CD4-positive, alpha-beta memory T cell (primary cell): ENCODE data around the gene TMEM120B. TPM values are rescaled to one million over a fixed set of nuclear protein-coding genes. Genes with fewer than 3 reads are reported as not detected.

ENCODE experiments used
- CTCF ChIA-PET: fragments of 350-600 bp; sonication (Branson Sonifier 250); formaldehyde crosslinking; loops from one replicate; lab custom pipeline; 2021; ENCODE audit warnings: inconsistent platforms; ENCODE audit not compliant: partially characterized antibody; lab: Charles Lee
- POLR2A ChIA-PET: fragments of 350-600 bp; sonication (Branson Sonifier 250); formaldehyde crosslinking; loops from one replicate; lab custom pipeline; 2021; ENCODE audit not compliant: partially characterized antibody; lab: Charles Lee
- DNase-seq, 5 donors: peaks; one replicate each; pipeline versions ENCODE4 v3.0.0 to v3.0.0-alpha.2; 2020 to 2022; ENCODE audit warnings: mixed read lengths in 1 of 5
- H3K27ac ChIP-seq: one replicate; pipeline ENCODE4 v1.7.0; 2013; ENCODE audit warnings: low read depth, low read length
- H3K27me3 ChIP-seq: 2 replicates; pipeline ENCODE4 v1.7.0; 2013; ENCODE audit warnings: mild to moderate bottlenecking, low read length, moderate library complexity; ENCODE audit not compliant: insufficient read depth
- H3K36me3 ChIP-seq: 2 replicates; pipeline ENCODE4 v1.7.0; 2013; ENCODE audit warnings: mild to moderate bottlenecking, low read length, moderate library complexity; ENCODE audit not compliant: insufficient read depth
- H3K4me1 ChIP-seq: 2 replicates; pipeline ENCODE4 v1.7.0; 2013; ENCODE audit warnings: mild to moderate bottlenecking, low read length, moderate library complexity; ENCODE audit not compliant: insufficient read depth
- H3K4me3 ChIP-seq, 2 donors: one replicate each; pipeline ENCODE4 v1.7.0; 2013; ENCODE audit warnings: low read length in 2 of 2, mild to moderate bottlenecking in 1 of 2
- H3K9me3 ChIP-seq, 2 donors: one replicate each; pipeline ENCODE4 v1.7.0; 2013; ENCODE audit warnings: low read length in 2 of 2, control low read depth in 1 of 2; ENCODE audit not compliant: control insufficient read depth in 1 of 2
- H3K27ac Mint-ChIP-seq, 7 donors: one replicate each; pipeline ENCODE4 v1.8.0; 2020 to 2021; ENCODE audit warnings: mixed read lengths in 7 of 7, mild to moderate bottlenecking in 6 of 7, inconsistent platforms in 3 of 7, moderate library complexity in 3 of 7
- H3K27me3 Mint-ChIP-seq, 2 donors: one replicate each; pipeline ENCODE4 v1.8.0; 2020 to 2021; ENCODE audit warnings: mixed read lengths in 2 of 2
- H3K36me3 Mint-ChIP-seq, 2 donors: one replicate each; pipeline ENCODE4 v1.8.0; 2020 to 2021; ENCODE audit warnings: mixed read lengths in 2 of 2, inconsistent platforms in 1 of 2, mild to moderate bottlenecking in 1 of 2
- H3K4me1 Mint-ChIP-seq, 4 donors: one replicate each; pipeline ENCODE4 v1.8.0; 2020 to 2021; ENCODE audit warnings: mixed read lengths in 4 of 4, mild to moderate bottlenecking in 1 of 4
- H3K4me3 Mint-ChIP-seq, 8 donors: one replicate each; pipeline ENCODE4 v1.8.0; 2020 to 2021; ENCODE audit warnings: mixed read lengths in 8 of 8, mild to moderate bottlenecking in 7 of 8, moderate library complexity in 6 of 8, inconsistent platforms in 3 of 8
- H3K9me3 Mint-ChIP-seq, 8 donors: one replicate each; pipeline ENCODE4 v1.8.0; 2020 to 2021; ENCODE audit warnings: mixed read lengths in 8 of 8, mild to moderate bottlenecking in 5 of 8, inconsistent platforms in 3 of 8, moderate library complexity in 1 of 8
- intact Hi-C: fragments of 100-400 bp; cut with micrococcal nuclease; formaldehyde crosslinking; loops from one replicate; pipeline ENCODE4 v1.15.1; 2023
- polyA plus RNA-seq, 2 donors: library from polyadenylated mRNA; unstranded; fragments of 300-500 nt; fragmentation: Illumina TruSeq; gene quantifications; one replicate each; pipeline ENCODE4 v1.2.3, GENCODE V29; 2021
- total RNA-seq, 2 experiments: library from RNA; stranded (reverse); gene quantifications; one replicate each; pipeline ENCODE4 v1.2.3, GENCODE V29; 2021

The TMEM120B gene
- total and polyA plus RNA-seq, 4 experiments from 2014 or later, result 3.3 to 12.8 (median 7.4) TPM

DNA sequence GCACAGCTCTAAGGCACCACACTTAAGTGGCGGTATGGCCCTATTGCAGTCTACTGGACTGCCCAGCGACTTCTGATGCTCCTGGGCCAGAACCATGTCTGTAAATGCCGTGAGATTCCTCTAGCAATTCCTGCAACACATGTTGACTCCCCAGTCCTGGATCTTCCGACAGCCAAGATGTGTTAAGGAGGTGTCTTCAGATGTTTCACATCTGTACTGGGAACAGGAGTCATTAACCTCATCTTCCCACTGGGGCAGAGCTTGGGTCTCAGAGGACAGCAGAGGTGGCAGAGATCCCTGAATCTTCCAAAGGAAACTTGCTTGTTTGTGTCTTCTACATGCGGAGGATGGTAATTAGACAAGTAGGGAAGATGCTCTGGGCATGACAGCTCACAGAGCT lies 8.2 kb downstream of the TMEM120B start:
- Mint-ChIP-seq H3K4me1 (no peaks in the 10 kb centered on the region), H3K4me3 (no peak overlapping the region), H3K27ac (no peak overlapping the region), H3K9me3 (no peaks in the 10 kb centered on the region), H3K27me3 (no peaks in the 10 kb centered on the region), H3K36me3 (peaks cover 1 to 6% of the 10 kb centered on the region in 2 donors)
- intact Hi-C loops, result no loop called here
- Histone ChIP-seq H3K4me3 (no peak overlapping the region), H3K36me3 (no peaks in the 10 kb centered on the region), H3K27me3 (no peaks in the 10 kb centered on the region), H3K9me3 (no peaks in the 10 kb centered on the region), H3K4me1 (no peaks in the 10 kb centered on the region), H3K27ac (no peak overlapping the region)
- CTCF ChIA-PET, result interaction anchor here (1.5 to 1.9 kb wide), 2 partner anchors 27 to 74 kb away, joined by 4 to 5 read pairs; no protein-coding TSS in a partner anchor
- DNase-seq, result no peak
- POLR2A ChIA-PET, result interaction anchor here (0.8 kb wide), 1 partner anchor 9 kb away, joined by 3 read pairs; no protein-coding TSS in a partner anchor

DNA sequence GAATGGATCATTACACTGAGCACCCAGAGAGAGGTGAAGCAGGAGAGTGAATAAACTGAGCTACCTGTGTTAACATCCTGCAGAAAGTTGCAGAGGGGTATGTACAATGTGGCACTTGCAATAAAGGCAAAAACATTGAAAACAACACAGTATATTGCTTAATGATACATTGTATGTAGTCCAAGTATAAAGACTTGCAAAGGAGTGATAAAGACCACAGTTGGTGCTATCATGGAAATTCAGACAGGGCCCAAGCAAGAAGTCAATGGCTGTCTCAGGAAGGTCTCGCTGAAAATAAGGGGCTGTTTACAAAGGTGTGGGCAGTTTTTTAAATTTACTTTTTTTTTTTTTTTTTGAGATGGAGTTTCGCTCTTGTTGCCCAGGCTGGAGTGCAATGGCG lies 10.0 kb downstream of the TMEM120B start:
- Histone ChIP-seq H3K27me3 (no peaks in the 10 kb centered on the region), H3K27ac (no peak overlapping the region), H3K4me3 (no peak overlapping the region), H3K9me3 (no peaks in the 10 kb centered on the region), H3K4me1 (no peaks in the 10 kb centered on the region), H3K36me3 (no peaks in the 10 kb centered on the region)
- intact Hi-C loops, result no loop called here
- H3K27ac Mint-ChIP-seq, result no peak overlapping the region
- no peak for DNase-seq
- H3K27me3 Mint-ChIP-seq, result no peaks in the 10 kb centered on the region
- ChIA-PET POLR2A (no interaction called here), CTCF (interaction anchor here (0.7 kb wide), 1 partner anchor 638 kb away, joined by 4 read pairs; no protein-coding TSS in a partner anchor)
- H3K4me1 Mint-ChIP-seq, result no peaks in the 10 kb centered on the region
- no peaks in the 10 kb centered on the region for H3K9me3 Mint-ChIP-seq
- H3K36me3 Mint-ChIP-seq, result peaks cover 1 to 6% of the 10 kb centered on the region in 2 donors
- no peak overlapping the region for H3K4me3 Mint-ChIP-seq

GRCh38 chr12:121723200-121723599 lies 10.6 kb downstream of the TMEM120B start:
- Mint-ChIP-seq H3K36me3 (peaks cover 1 to 6% of the 10 kb centered on the region in 2 donors), H3K27ac (no peak overlapping the region), H3K9me3 (no peaks in the 10 kb centered on the region), H3K27me3 (no peaks in the 10 kb centered on the region), H3K4me3 (no peak overlapping the region), H3K4me1 (no peaks in the 10 kb centered on the region)
- intact Hi-C loops, result no loop called here
- H3K4me1 ChIP-seq, result no peaks in the 10 kb centered on the region
- H3K4me3 ChIP-seq, result no peak overlapping the region
- DNase-seq, result no peak
- no peaks in the 10 kb centered on the region for H3K27me3 ChIP-seq
- H3K27ac ChIP-seq, result no peak overlapping the region
- ChIA-PET POLR2A (no interaction called here), CTCF (interaction anchor here (0.7 kb wide), 1 partner anchor 638 kb away, joined by 4 read pairs; no protein-coding TSS in a partner anchor)
- no peaks in the 10 kb centered on the region for H3K9me3 ChIP-seq
- no peaks in the 10 kb centered on the region for H3K36me3 ChIP-seq

- Histone ChIP-seq H3K9me3 (no peaks in the 10 kb centered on the region), H3K27ac (no peak overlapping the region), H3K27me3 (no peaks in the 10 kb centered on the region), H3K4me3 (no peak overlapping the region), H3K36me3 (no peaks in the 10 kb centered on the region), H3K4me1 (no peaks in the 10 kb centered on the region)
- no peak for DNase-seq
- Mint-ChIP-seq H3K27ac (no peak overlapping the region), H3K4me1 (no peaks in the 10 kb centered on the region), H3K4me3 (no peak overlapping the region), H3K36me3 (peaks cover 1 to 6% of the 10 kb centered on the region in 2 donors), H3K27me3 (no peaks in the 10 kb centered on the region), H3K9me3 (no peaks in the 10 kb centered on the region)
- intact Hi-C loops, result no loop called here
- CTCF ChIA-PET, result no interaction called here
- POLR2A ChIA-PET, result no interaction called here
These were observed 12.4 kb downstream of the TMEM120B start for GRCh38 chr12:121724925-121725324.

- no peaks in the 10 kb centered on the region for H3K4me1 ChIP-seq
- intact Hi-C loops, result no loop called here
- no peak overlapping the region for H3K4me3 Mint-ChIP-seq
- H3K36me3 Mint-ChIP-seq, result peaks cover 1 to 6% of the 10 kb centered on the region in 2 donors
- ChIA-PET POLR2A (no interaction called here), CTCF (no interaction called here)
- H3K36me3 ChIP-seq, result no peaks in the 10 kb centered on the region
- peak overlapping the region in 1 of 7 donors; percentile 25 for H3K27ac Mint-ChIP-seq
- H3K27me3 Mint-ChIP-seq, result no peaks in the 10 kb centered on the region
- H3K27ac ChIP-seq, result no peak overlapping the region
- H3K4me1 Mint-ChIP-seq, result no peaks in the 10 kb centered on the region
- no peak overlapping the region for H3K4me3 ChIP-seq
- H3K9me3 Mint-ChIP-seq, result no peaks in the 10 kb centered on the region
- no peaks in the 10 kb centered on the region for H3K9me3 ChIP-seq
- H3K27me3 ChIP-seq, result no peaks in the 10 kb centered on the region
- DNase-seq, result no peak
These were observed 12.9 kb downstream of the TMEM120B start for GRCh38 chr12:121725423-121725822.

DNA sequence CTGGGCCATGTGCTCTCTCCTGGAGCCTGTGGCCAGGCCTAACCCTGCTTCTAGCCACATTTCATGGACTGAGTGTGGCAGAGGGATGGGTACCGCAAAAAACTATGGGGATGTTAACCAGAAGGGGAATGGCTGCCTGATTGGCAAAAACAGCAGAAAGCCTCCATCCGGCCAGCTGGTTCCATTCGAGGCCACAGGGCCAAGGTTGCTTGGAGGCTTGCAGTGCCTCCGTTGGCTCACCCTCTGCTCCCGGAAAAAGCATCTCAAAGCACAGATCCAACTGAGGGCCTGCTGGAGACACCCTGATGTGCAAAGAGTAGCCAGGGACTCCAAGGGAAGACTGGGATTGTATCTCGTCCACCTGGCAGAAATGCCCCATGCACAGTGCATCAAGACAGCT lies 16.5 kb downstream of the TMEM120B start:
- Histone ChIP-seq H3K36me3 (no peaks in the 10 kb centered on the region), H3K27me3 (no peaks in the 10 kb centered on the region), H3K4me3 (no peak overlapping the region), H3K4me1 (no peaks in the 10 kb centered on the region), H3K9me3 (no peaks in the 10 kb centered on the region), H3K27ac (no peak overlapping the region)
- H3K4me3 Mint-ChIP-seq, result no peak overlapping the region
- H3K27me3 Mint-ChIP-seq, result no peaks in the 10 kb centered on the region
- intact Hi-C loops, result no loop called here
- H3K9me3 Mint-ChIP-seq, result no peaks in the 10 kb centered on the region
- no peak for DNase-seq
- H3K4me1 Mint-ChIP-seq, result no peaks in the 10 kb centered on the region
- no peak overlapping the region for H3K27ac Mint-ChIP-seq
- peaks cover 1 to 6% of the 10 kb centered on the region in 2 donors for H3K36me3 Mint-ChIP-seq
- POLR2A ChIA-PET, result no interaction called here
- CTCF ChIA-PET, result interaction anchor here (1.0 kb wide), 1 partner anchor 59 kb away, joined by 3 read pairs; no protein-coding TSS in a partner anchor

DNA sequence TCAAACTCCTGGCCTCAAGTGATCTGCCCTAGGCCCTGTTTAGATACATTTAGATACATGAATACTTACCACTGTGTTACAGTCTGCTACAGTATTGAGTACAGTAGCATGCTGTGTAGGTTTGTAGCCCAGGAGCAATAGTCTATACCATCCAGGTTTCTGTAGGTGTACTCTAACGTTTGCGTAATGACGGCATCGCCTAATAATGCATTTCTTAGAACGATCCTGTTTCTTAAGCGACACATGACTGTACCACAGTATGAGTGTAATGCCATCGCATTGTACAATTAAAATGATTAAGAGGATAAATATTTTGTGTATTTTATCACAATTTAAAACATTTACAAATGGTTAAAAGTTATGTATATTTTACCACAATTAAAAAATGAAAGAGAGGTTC lies 18.9 kb downstream of the TMEM120B start:
- Mint-ChIP-seq H3K4me1 (no peaks in the 10 kb centered on the region), H3K36me3 (no peaks in the 10 kb centered on the region), H3K27me3 (no peaks in the 10 kb centered on the region), H3K9me3 (no peaks in the 10 kb centered on the region), H3K27ac (no peak overlapping the region), H3K4me3 (no peak overlapping the region)
- H3K4me3 ChIP-seq, result no peak overlapping the region
- H3K4me1 ChIP-seq, result no peaks in the 10 kb centered on the region
- H3K9me3 ChIP-seq, result no peaks in the 10 kb centered on the region
- no peaks in the 10 kb centered on the region for H3K36me3 ChIP-seq
- POLR2A ChIA-PET, result no interaction called here
- DNase-seq, result no peak
- H3K27ac ChIP-seq, result no peak overlapping the region
- intact Hi-C loops, result no loop called here
- CTCF ChIA-PET, result no interaction called here
- no peaks in the 10 kb centered on the region for H3K27me3 ChIP-seq
